KMS-11 (cell line): ENCODE measurements around the gene GSE1.

Experiments
- H2AFZ ChIP-seq: fragments of 200-600 bp; sonication (generic); 2 replicates; pipeline ENCODE4 v1.6.1; 2016; ENCODE audit warnings: antibody characterized with exemption, mixed run types, low read depth
- H3K27ac ChIP-seq: fragments of 200-600 bp; sonication (generic); 2 replicates; pipeline ENCODE4 v1.6.1; 2016; ENCODE audit warnings: mild to moderate bottlenecking, mixed run types
- H3K27me3 ChIP-seq: fragments of 200-600 bp; sonication (generic); 2 replicates; pipeline ENCODE4 v1.6.1; 2017; ENCODE audit warnings: mild to moderate bottlenecking, low read depth, mixed run types, moderate library complexity; ENCODE audit not compliant: insufficient read depth
- H3K36me3 ChIP-seq: fragments of 200-600 bp; sonication (generic); 2 replicates; pipeline ENCODE4 v1.6.1; 2017; ENCODE audit warnings: mild to moderate bottlenecking, mixed run types; ENCODE audit not compliant: insufficient read depth
- H3K4me1 ChIP-seq: fragments of 200-600 bp; sonication (generic); 2 replicates; pipeline ENCODE4 v1.6.1; 2016; ENCODE audit warnings: mild to moderate bottlenecking, low read depth, mixed run types; ENCODE audit not compliant: poor library complexity, severe bottlenecking
- H3K4me2 ChIP-seq: fragments of 200-600 bp; sonication (generic); 2 replicates; pipeline ENCODE4 v1.7.0; 2016; ENCODE audit warnings: mild to moderate bottlenecking, mixed run types
- H3K4me3 ChIP-seq: fragments of 200-600 bp; sonication (generic); IDR thresholded peaks from 2 replicates; pipeline ENCODE4 v1.6.1; 2017; ENCODE audit warnings: low read depth, low read length, mixed read lengths; ENCODE audit not compliant: insufficient read depth
- H3K79me2 ChIP-seq: fragments of 200-600 bp; sonication (generic); 2 replicates; pipeline ENCODE4 v1.6.1; 2016; ENCODE audit warnings: low read depth, mixed run types; ENCODE audit not compliant: insufficient read depth
- H3K9ac ChIP-seq: fragments of 200-600 bp; sonication (generic); 2 replicates; pipeline ENCODE4 v1.6.1; 2016; ENCODE audit warnings: mild to moderate bottlenecking, mixed run types
- H4K20me1 ChIP-seq: fragments of 200-600 bp; sonication (generic); 2 replicates; pipeline ENCODE4 v1.6.1; 2016; ENCODE audit warnings: mild to moderate bottlenecking, mixed run types; ENCODE audit not compliant: insufficient read depth
- TF ChIP-seq, protein P1 (sequence below): fragments of 200-600 bp; sonication (generic); conservative IDR thresholded peaks from 2 replicates; pipeline ENCODE4 v1.6.1; 2017; ENCODE audit warnings: low read depth, mild to moderate bottlenecking, antibody characterized with exemption, low read length, moderate library complexity, mixed read lengths

The GSE1 gene

DNA sequence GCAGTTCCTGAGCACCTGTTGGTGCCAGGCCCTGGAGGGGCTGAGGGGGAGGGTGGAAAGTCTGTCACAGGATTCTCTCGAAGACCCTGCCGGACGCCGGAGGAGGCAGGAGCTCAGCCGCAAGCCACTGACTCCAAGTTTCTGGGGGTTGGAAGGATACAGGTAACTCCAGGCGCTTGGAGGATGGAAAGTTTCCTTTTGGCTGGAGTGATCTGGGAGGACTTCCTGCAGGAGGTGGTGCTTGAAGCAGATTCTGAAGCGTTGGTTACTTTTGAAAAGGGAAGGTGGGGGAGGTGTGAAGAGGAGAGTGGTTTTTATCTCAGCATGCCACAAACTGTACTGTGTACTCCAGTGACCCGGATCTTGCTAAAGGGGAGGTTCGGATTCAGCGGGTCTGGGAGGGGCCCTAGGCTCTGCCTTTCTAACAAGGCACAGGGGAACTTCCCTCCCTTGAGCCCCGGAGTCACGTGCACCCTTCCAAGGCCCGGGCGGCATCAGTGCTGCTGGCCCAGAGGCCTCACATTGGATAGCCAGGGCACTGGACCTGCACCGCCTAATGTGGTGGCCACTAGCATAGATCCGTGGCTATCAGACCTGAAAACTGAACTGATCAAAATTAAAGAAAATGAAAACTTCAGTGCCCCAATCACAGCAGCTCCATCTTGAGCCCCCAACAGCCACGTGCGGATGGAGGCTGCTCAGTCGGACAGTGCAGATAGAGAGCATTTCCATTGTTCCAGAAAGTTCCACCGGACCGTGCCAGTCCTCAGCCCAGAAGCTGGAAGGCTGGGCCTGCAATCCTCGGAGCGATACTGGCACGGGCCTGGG lies 42.2 kb upstream of the GSE1 start:
- H3K27me3 ChIP-seq: peaks cover 54% of the 10 kb centered on the region
- peak overlapping the region; percentile 38; the same call in 1 of the 2 replicates for H2AFZ ChIP-seq
- H3K4me2 ChIP-seq: peak overlapping the region; percentile 87
- TF ChIP-seq, protein P1, sequence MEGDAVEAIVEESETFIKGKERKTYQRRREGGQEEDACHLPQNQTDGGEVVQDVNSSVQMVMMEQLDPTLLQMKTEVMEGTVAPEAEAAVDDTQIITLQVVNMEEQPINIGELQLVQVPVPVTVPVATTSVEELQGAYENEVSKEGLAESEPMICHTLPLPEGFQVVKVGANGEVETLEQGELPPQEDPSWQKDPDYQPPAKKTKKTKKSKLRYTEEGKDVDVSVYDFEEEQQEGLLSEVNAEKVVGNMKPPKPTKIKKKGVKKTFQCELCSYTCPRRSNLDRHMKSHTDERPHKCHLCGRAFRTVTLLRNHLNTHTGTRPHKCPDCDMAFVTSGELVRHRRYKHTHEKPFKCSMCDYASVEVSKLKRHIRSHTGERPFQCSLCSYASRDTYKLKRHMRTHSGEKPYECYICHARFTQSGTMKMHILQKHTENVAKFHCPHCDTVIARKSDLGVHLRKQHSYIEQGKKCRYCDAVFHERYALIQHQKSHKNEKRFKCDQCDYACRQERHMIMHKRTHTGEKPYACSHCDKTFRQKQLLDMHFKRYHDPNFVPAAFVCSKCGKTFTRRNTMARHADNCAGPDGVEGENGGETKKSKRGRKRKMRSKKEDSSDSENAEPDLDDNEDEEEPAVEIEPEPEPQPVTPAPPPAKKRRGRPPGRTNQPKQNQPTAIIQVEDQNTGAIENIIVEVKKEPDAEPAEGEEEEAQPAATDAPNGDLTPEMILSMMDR: no peak
- no peaks in the 10 kb centered on the region for H4K20me1 ChIP-seq
- H3K36me3 ChIP-seq: no peaks in the 10 kb centered on the region
- no peak overlapping the region for H3K4me3 ChIP-seq
- peak overlapping the region; percentile 57; the same call in 1 of the 2 replicates for H3K27ac ChIP-seq
- peaks cover 36% of the 10 kb centered on the region for H3K4me1 ChIP-seq
- no peaks in the 10 kb centered on the region for H3K79me2 ChIP-seq
- H3K9ac ChIP-seq: no peak overlapping the region

DNA sequence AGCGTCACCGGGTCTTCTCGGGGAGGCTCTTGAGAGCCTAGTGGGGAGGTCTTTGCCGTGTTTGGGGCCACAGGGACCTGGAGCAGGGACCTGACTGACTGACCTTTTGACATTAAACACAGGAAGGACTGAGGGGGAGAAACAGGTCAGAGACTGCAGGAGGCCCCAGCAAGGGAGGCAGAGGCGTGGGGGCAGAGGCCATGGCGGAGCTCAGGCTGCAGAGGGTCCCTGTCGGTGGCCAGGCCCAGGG lies 41.6 kb upstream of the GSE1 start:
- TF ChIP-seq, protein P1: no peak
- Histone ChIP-seq H3K79me2 (no peaks in the 10 kb centered on the region), H3K4me2 (peak overlapping the region; percentile 87; the same call in 1 of the 2 replicates), H3K27ac (no peak overlapping the region), H3K4me1 (peaks cover 36% of the 10 kb centered on the region), H3K4me3 (no peak overlapping the region), H3K27me3 (peaks cover 59% of the 10 kb centered on the region), H3K36me3 (no peaks in the 10 kb centered on the region), H2AFZ (no peak overlapping the region), H4K20me1 (no peaks in the 10 kb centered on the region), H3K9ac (no peak overlapping the region)

DNA sequence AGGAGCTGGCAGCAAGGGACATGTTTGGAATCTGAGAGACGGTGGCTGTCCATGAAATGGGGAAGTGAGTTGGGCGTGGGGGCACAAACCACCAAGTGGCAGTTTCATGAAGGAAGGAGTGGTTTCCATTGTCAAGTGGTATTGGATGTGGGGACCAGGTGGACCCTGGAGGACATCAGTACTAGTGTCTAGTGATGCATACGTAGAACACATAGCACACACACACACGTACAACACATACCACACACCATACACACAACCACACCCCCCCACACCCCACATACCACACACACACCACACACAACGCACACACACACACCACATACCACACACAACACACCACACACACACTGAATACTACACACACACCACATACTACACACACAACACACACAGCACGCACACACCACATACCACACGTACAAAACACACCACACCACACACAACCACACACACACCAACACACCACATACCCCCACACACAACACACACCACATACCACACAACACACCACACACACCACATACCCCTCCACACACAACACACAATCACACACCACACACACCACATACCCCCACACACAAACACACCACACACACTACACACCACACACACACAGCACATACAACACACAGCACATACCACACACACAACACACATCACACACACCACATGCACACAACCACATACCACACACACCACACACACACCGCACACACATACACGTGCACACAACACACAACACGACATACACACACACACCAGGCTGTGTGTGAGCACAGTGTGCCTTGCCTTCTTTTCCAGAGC lies 41.1 kb upstream of the GSE1 start:
- no peak overlapping the region for H2AFZ ChIP-seq
- H4K20me1 ChIP-seq: no peaks in the 10 kb centered on the region
- H3K9ac ChIP-seq: no peak overlapping the region
- no peak overlapping the region for H3K4me3 ChIP-seq
- TF ChIP-seq, protein P1: no peak
- peaks cover 64% of the 10 kb centered on the region for H3K27me3 ChIP-seq
- H3K4me2 ChIP-seq: peak overlapping the region; percentile 87; the same call in 1 of the 2 replicates
- H3K79me2 ChIP-seq: no peaks in the 10 kb centered on the region
- H3K36me3 ChIP-seq: no peaks in the 10 kb centered on the region
- no peak overlapping the region for H3K27ac ChIP-seq
- peaks cover 36% of the 10 kb centered on the region for H3K4me1 ChIP-seq

DNA sequence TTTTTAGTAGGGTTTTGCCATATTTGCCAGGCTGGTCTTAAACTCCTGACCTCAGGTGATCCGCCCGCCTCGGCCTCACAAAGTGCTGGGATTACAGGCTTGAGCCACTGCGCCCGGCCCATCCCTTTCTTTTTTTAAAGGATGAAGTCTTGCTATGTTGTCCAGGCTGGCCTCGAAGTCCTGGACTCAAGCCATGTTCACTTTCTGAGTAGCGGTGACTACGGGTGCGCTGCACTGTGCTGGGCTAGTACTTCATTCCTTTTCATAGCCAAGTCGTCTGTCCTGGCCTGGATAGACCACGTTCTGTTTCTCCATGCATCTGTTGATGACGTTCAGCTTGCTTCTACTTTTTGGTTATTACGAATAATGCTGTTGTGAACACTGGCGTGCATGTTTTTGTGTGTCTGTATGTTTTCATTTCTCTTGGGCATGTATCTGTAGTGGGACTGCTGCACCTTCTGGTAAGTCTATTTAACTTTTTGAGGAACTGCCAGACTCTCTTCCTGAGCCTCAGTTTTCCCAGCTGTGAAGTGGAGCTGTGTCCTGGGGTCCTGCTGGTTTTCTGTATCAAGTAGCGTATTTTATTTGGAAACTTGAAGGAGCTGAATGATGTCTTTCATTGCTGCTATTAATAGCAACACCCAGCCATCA lies 40.0 kb upstream of the GSE1 start:
- TF ChIP-seq, protein P1: no peak
- Histone ChIP-seq H3K9ac (no peak overlapping the region), H3K79me2 (no peaks in the 10 kb centered on the region), H3K4me1 (peaks cover 36% of the 10 kb centered on the region), H3K27me3 (peaks cover 68% of the 10 kb centered on the region), H4K20me1 (no peaks in the 10 kb centered on the region), H3K4me2 (no peak overlapping the region), H2AFZ (no peak overlapping the region), H3K36me3 (no peaks in the 10 kb centered on the region), H3K4me3 (no peak overlapping the region), H3K27ac (no peak overlapping the region)
